Heart left ventricle (tissue), 13 donors: ENCODE data around the gene INO80C.

ENCODE experiments used
- CTCF ChIP-seq, 12 donors: fragments of 200-600 bp; sonication (generic) in 4 of 12; IDR thresholded peaks; one replicate each; pipeline versions ENCODE4 v1.5.0 to v1.8.0; 2018 to 2022; ENCODE audit warnings: antibody characterized with exemption in 12 of 12, mild to moderate bottlenecking in 5 of 12
- POLR2A ChIP-seq, 2 donors: fragments of 450-650 bp; IDR thresholded peaks; one replicate each; pipeline ENCODE4 v1.6.1; 2017; ENCODE audit warnings: antibody characterized with exemption in 2 of 2, mild to moderate bottlenecking in 2 of 2, moderate library complexity in 2 of 2
- donor health status: ischemic (EF 13 %, LVEDD 7.1; RV severe dilation, severe dysfunction).
- donor health status: DM: no; HTN: yes; CAD: no.
- donor health status: DM: no; HTN: no; CAD: no.
- donor health status: ischemic (EF 25% LVEDD 6.9; RV normal size, moderate dysfunction).
- donor health status: ischemic (EF 25% LVEDD 5.7; RV mildly dilated, moderate dysfunction).
- donor health status: ischemic (EF 35%, LVEDD 5.7; RV mildly dilated, moderate dysfunction).
- donor health status: nonischemic (EF 11% LVEDD 7.7; RV severe dilation, severe dysfunction).
- donor health status: DM: yes; HTN: yes; CAD: no.
- donor health status: PGD.
- donor health status: ischemic (EF 29% LVEDD 5.4; RV normal size, mild dysfunction).
- donor health status: nonischemic (EF 23%, LVEDD 6.1; RV moderate dilation, normal function).

DNA sequence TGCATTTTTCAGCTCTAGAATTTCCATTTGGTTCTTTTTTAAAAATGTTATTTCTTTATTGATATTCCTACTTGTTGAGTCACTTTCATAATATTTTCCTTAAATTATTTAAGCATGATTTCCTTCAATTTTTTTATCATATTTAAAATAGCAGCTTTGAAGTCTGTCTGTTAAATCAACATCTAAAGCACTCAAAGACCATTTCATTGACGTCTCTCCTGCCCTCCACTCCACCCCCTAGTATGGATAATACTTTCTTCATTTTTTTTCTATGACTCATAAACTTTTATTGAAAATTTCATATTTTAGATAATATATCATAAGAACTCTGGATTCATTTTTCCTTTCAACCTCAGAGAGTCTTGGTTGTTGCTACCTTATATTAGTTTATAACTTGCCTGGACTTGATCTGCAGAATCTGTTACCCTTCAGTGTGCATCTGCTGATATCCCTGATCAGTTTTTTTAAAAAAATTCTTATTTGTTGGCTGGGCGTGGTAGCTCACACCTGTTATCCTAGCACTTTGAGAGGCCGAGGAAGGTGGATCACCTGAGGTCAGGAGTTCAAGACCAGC lies 61.6 kb downstream of the INO80C start:
- no peak for TF ChIP-seq POLR2A (IDR thresholded peaks at IDR 0.05)
- TF ChIP-seq CTCF (IDR thresholded peaks at IDR 0.05): no peak
